GM23338 (cell line): Measurements from ENCODE around the gene TMEM94.

Experiments used
- CREB1 ChIP-seq: fragments of 250-450 bp; sonication (Bioruptor Pico); IDR thresholded peaks from 2 replicates; pipeline ENCODE4 v1.5.0; 2020; ENCODE audit warnings: low read depth, mild to moderate bottlenecking, moderate library complexity
- EZH2 ChIP-seq: fragments of 200-600 bp; sonication (generic); IDR thresholded peaks from one replicate; pipeline ENCODE4 v1.8.0; 2017; ENCODE audit warnings: antibody characterized with exemption, mild to moderate bottlenecking, low read depth; ENCODE audit not compliant: unreplicated experiment
- EZH2phosphoT487 ChIP-seq: fragments of 200-600 bp; sonication (generic); IDR thresholded peaks from one replicate; pipeline ENCODE4 v1.8.1; 2018; ENCODE audit warnings: antibody characterized with exemption; ENCODE audit not compliant: unreplicated experiment
- JUNB ChIP-seq: IDR thresholded peaks from one replicate; pipeline ENCODE4 v1.6.1; 2016; ENCODE audit warnings: antibody characterized with exemption; ENCODE audit not compliant: unreplicated experiment
- NANOG ChIP-seq: IDR thresholded peaks from 2 replicates; pipeline ENCODE4 v1.6.1; 2016; ENCODE audit warnings: antibody characterized with exemption, borderline replicate concordance
- POLR2AphosphoS5 ChIP-seq: IDR thresholded peaks from 2 replicates; pipeline ENCODE4 v1.6.1; 2016; ENCODE audit warnings: antibody characterized with exemption, low read depth
- STAT1 ChIP-seq: IDR thresholded peaks from one replicate; pipeline ENCODE4 v1.6.1; 2016; ENCODE audit warnings: antibody characterized with exemption; ENCODE audit not compliant: unreplicated experiment
- ZNF114 ChIP-seq: fragments of 250-450 bp; sonication (Bioruptor Pico); IDR thresholded peaks from 2 replicates; pipeline ENCODE4 v1.5.0; 2020; ENCODE audit warnings: mild to moderate bottlenecking, moderate library complexity
- TF ChIP-seq, protein P1 (sequence below), 2 experiments: fragments of 200-600 bp in 1 of 2; sonication (generic) in 1 of 2; conservative IDR thresholded peaks; 2 replicates each; pipeline versions ENCODE4 v1.5.1 to v1.6.1; 2016 to 2017; ENCODE audit warnings: antibody characterized with exemption in 2 of 2, low read depth in 2 of 2, mild to moderate bottlenecking in 2 of 2, moderate library complexity in 1 of 2
- TF ChIP-seq, protein P2 (sequence below): IDR thresholded peaks from one replicate; pipeline ENCODE4 v1.6.1; 2018; ENCODE audit warnings: antibody characterized with exemption; ENCODE audit not compliant: unreplicated experiment
- TF ChIP-seq, protein P3 (sequence below): IDR thresholded peaks from 2 replicates; pipeline ENCODE4 v1.6.1; 2016; ENCODE audit warnings: antibody characterized with exemption
- TF ChIP-seq, protein P4 (sequence below): fragments of 250-450 bp; sonication (Bioruptor Pico); IDR thresholded peaks from 2 replicates; pipeline ENCODE4 v1.5.0; 2020; ENCODE audit warnings: mild to moderate bottlenecking, moderate library complexity

DNA sequence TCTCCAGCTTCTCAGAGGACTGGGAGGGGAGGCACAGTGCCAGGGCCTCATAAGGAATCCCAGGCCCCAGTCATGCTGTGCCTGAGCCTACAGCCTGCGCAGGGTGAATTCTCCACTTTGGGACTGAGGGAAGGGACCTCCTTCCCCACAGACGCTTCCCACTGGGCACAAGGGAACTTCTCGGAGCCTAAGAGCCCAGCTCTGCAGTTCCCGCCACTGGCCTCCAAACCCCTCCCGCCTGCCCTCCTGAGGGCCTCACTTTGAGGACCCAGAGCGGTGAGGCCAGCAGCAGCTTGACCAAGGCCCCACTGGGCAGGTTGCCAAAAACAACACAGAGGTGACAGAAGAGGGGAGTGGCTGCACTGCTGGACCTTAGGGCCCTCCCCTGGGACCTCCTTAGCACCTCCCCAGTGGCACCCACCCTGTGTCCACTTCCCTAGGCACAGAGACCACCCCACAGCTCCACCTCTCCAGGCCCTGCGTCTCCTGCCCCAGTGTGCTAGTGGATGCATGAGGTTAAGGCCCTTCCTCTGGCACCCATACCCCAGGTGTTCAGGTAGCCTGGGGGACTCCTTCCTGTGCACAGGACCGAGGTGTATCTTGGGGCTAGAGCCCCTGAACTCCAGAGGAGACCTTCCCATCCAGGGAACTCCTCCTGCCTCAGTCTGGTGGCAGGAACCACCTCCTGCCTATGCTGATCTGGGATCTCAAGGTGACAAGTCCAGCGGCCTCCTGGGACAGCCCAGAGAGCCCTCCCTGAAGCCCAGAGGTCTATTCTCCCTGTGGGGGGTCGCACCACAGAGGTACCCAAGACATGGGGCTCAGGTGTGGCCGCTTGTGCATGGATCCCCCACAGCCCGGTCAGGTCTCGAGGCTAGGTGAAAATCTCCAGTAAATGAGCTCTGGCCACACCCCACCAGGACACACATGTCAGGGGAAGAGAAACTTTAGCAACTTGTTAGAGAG lies 55.5 kb downstream of the TMEM94 start:
- TF ChIP-seq, protein P1, sequence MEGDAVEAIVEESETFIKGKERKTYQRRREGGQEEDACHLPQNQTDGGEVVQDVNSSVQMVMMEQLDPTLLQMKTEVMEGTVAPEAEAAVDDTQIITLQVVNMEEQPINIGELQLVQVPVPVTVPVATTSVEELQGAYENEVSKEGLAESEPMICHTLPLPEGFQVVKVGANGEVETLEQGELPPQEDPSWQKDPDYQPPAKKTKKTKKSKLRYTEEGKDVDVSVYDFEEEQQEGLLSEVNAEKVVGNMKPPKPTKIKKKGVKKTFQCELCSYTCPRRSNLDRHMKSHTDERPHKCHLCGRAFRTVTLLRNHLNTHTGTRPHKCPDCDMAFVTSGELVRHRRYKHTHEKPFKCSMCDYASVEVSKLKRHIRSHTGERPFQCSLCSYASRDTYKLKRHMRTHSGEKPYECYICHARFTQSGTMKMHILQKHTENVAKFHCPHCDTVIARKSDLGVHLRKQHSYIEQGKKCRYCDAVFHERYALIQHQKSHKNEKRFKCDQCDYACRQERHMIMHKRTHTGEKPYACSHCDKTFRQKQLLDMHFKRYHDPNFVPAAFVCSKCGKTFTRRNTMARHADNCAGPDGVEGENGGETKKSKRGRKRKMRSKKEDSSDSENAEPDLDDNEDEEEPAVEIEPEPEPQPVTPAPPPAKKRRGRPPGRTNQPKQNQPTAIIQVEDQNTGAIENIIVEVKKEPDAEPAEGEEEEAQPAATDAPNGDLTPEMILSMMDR (conservative IDR thresholded peaks at IDR 0.05; ENCODE audit: low read depth in 2 of 2), result no peak
- no peak for TF ChIP-seq EZH2phosphoT487
- no peak for TF ChIP-seq CREB1 (CRISPR knock-in tag)
- TF ChIP-seq POLR2AphosphoS5, result no peak
- TF ChIP-seq EZH2, result no peak
- TF ChIP-seq, protein P2, sequence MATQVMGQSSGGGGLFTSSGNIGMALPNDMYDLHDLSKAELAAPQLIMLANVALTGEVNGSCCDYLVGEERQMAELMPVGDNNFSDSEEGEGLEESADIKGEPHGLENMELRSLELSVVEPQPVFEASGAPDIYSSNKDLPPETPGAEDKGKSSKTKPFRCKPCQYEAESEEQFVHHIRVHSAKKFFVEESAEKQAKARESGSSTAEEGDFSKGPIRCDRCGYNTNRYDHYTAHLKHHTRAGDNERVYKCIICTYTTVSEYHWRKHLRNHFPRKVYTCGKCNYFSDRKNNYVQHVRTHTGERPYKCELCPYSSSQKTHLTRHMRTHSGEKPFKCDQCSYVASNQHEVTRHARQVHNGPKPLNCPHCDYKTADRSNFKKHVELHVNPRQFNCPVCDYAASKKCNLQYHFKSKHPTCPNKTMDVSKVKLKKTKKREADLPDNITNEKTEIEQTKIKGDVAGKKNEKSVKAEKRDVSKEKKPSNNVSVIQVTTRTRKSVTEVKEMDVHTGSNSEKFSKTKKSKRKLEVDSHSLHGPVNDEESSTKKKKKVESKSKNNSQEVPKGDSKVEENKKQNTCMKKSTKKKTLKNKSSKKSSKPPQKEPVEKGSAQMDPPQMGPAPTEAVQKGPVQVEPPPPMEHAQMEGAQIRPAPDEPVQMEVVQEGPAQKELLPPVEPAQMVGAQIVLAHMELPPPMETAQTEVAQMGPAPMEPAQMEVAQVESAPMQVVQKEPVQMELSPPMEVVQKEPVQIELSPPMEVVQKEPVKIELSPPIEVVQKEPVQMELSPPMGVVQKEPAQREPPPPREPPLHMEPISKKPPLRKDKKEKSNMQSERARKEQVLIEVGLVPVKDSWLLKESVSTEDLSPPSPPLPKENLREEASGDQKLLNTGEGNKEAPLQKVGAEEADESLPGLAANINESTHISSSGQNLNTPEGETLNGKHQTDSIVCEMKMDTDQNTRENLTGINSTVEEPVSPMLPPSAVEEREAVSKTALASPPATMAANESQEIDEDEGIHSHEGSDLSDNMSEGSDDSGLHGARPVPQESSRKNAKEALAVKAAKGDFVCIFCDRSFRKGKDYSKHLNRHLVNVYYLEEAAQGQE, result no peak
- TF ChIP-seq JUNB, result no peak
- TF ChIP-seq STAT1, result no peak
- no peak for TF ChIP-seq NANOG
- no peak for TF ChIP-seq ZNF114 (CRISPR knock-in tag)
- TF ChIP-seq, protein P3, sequence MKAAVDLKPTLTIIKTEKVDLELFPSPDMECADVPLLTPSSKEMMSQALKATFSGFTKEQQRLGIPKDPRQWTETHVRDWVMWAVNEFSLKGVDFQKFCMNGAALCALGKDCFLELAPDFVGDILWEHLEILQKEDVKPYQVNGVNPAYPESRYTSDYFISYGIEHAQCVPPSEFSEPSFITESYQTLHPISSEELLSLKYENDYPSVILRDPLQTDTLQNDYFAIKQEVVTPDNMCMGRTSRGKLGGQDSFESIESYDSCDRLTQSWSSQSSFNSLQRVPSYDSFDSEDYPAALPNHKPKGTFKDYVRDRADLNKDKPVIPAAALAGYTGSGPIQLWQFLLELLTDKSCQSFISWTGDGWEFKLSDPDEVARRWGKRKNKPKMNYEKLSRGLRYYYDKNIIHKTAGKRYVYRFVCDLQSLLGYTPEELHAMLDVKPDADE, result no peak
- TF ChIP-seq, protein P4, sequence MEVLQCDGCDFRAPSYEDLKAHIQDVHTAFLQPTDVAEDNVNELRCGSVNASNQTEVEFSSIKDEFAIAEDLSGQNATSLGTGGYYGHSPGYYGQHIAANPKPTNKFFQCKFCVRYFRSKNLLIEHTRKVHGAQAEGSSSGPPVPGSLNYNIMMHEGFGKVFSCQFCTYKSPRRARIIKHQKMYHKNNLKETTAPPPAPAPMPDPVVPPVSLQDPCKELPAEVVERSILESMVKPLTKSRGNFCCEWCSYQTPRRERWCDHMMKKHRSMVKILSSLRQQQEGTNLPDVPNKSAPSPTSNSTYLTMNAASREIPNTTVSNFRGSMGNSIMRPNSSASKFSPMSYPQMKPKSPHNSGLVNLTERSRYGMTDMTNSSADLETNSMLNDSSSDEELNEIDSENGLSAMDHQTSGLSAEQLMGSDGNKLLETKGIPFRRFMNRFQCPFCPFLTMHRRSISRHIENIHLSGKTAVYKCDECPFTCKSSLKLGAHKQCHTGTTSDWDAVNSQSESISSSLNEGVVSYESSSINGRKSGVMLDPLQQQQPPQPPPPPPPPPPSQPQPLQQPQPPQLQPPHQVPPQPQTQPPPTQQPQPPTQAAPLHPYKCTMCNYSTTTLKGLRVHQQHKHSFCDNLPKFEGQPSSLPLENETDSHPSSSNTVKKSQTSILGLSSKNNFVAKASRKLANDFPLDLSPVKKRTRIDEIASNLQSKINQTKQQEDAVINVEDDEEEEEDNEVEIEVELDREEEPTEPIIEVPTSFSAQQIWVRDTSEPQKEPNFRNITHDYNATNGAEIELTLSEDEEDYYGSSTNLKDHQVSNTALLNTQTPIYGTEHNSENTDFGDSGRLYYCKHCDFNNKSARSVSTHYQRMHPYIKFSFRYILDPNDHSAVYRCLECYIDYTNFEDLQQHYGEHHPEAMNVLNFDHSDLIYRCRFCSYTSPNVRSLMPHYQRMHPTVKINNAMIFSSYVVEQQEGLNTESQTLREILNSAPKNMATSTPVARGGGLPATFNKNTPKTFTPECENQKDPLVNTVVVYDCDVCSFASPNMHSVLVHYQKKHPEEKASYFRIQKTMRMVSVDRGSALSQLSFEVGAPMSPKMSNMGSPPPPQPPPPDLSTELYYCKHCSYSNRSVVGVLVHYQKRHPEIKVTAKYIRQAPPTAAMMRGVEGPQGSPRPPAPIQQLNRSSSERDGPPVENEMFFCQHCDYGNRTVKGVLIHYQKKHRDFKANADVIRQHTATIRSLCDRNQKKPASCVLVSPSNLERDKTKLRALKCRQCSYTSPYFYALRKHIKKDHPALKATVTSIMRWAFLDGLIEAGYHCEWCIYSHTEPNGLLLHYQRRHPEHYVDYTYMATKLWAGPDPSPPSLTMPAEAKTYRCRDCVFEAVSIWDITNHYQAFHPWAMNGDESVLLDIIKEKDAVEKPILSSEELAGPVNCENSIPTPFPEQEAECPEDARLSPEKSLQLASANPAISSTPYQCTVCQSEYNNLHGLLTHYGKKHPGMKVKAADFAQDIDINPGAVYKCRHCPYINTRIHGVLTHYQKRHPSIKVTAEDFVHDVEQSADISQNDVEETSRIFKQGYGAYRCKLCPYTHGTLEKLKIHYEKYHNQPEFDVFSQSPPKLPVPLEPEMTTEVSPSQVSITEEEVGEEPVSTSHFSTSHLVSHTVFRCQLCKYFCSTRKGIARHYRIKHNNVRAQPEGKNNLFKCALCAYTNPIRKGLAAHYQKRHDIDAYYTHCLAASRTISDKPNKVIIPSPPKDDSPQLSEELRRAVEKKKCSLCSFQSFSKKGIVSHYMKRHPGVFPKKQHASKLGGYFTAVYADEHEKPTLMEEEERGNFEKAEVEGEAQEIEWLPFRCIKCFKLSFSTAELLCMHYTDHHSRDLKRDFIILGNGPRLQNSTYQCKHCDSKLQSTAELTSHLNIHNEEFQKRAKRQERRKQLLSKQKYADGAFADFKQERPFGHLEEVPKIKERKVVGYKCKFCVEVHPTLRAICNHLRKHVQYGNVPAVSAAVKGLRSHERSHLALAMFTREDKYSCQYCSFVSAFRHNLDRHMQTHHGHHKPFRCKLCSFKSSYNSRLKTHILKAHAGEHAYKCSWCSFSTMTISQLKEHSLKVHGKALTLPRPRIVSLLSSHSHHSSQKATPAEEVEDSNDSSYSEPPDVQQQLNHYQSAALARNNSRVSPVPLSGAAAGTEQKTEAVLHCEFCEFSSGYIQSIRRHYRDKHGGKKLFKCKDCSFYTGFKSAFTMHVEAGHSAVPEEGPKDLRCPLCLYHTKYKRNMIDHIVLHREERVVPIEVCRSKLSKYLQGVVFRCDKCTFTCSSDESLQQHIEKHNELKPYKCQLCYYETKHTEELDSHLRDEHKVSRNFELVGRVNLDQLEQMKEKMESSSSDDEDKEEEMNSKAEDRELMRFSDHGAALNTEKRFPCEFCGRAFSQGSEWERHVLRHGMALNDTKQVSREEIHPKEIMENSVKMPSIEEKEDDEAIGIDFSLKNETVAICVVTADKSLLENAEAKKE (CRISPR knock-in tag), result no peak
